Skeletal muscle cell (primary cell): ENCODE measurements around the gene USP3.

Source experiments
- DNase-seq: peaks from one replicate; pipeline ENCODE4 v3.0.0-alpha.2; 2010; ENCODE audit warnings: low read depth
- H3K4me3 ChIP-seq: 2 replicates; pipeline ENCODE4 v1.5.1; 2011; ENCODE audit warnings: low read depth, mild to moderate bottlenecking, control low read depth, low read length, moderate library complexity

Gene USP3, protein sequence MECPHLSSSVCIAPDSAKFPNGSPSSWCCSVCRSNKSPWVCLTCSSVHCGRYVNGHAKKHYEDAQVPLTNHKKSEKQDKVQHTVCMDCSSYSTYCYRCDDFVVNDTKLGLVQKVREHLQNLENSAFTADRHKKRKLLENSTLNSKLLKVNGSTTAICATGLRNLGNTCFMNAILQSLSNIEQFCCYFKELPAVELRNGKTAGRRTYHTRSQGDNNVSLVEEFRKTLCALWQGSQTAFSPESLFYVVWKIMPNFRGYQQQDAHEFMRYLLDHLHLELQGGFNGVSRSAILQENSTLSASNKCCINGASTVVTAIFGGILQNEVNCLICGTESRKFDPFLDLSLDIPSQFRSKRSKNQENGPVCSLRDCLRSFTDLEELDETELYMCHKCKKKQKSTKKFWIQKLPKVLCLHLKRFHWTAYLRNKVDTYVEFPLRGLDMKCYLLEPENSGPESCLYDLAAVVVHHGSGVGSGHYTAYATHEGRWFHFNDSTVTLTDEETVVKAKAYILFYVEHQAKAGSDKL

DNA sequence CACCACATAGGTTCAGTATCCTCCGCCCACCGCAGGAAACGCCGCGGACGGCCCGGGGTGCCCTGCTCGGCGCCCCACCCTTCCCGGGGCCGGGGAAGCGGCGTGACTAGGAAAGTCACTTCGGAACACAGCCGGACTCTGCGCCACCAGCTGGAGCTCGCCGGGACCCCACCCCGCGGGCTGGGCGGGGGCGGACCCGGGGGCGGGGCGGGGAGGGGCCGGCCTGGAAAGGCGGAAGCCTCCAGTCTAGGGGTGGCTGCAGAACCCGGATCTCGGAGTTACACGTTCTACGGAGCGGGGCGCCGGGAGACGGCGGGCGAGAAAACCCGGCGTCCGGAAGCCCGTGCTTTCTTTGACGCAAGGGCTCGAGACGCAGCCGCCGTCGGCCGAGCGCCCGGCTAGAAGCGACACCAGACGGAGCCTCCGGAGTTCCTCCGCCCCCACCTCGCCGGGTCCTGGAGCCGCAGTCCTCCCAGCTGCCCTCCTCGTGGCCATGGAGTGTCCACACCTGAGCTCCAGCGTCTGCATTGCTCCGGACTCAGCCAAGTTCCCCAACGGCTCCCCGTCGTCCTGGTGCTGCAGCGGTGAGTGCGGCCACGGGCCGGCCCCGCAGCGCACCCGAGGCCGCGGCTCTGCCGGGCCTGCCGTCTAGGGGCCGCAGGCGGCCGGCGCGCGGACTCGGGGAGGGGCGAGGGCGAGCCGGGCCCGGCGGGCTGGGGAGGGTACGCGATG, at the start of gene USP3:
Gene USP3 (plus strand): TSS at position 347 of the 732 bp plus-strand sequence. CDS start 147 bp downstream, at position 494.
- peak within 1 kb of the TSS; percentile 76 for H3K4me3 ChIP-seq
- DNase-seq: peak; percentile 83

DNA sequence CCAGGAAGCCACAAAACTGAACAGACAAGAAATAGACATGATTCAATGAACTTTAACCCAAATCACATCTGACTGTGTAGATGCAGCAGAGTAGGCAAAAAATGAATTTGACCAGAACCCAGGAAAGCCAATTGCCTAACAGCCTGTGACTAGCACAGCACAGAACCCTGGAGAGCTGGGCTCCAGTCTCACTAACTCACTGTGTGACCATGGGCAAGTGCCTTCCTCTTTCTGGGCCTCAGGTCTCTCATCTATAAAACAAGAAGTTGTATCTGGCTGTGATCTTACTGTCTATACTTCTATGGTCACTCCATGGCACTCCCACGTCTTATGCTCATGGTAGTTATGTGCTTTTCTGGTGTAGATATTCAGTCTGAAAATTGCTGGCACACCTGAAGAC, 48.1 kb upstream of the USP3 start:
- H3K4me3 ChIP-seq: no peak overlapping the region
- DNase-seq: no peak

DNA sequence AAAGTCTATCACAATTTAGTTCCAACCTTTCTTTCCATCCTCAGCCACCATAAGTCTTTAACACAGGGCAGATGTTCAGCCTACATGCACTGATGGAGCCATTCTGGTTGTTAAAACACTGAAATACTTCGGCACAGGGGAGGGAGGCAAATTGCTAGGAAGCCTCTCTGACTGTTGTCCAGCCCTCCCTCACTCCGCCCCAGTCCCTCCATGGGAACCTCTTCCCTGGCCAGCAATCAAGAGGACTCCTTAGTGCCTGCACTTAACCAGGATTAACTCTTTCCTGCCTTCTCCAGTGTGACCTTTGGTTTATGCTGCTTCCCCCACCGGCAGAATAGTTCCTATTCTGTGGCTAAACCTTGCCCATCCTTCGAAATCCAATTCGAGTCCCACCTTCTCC, 47.0 kb upstream of the USP3 start:
- H3K4me3 ChIP-seq: no peak overlapping the region
- DNase-seq: no peak

DNA sequence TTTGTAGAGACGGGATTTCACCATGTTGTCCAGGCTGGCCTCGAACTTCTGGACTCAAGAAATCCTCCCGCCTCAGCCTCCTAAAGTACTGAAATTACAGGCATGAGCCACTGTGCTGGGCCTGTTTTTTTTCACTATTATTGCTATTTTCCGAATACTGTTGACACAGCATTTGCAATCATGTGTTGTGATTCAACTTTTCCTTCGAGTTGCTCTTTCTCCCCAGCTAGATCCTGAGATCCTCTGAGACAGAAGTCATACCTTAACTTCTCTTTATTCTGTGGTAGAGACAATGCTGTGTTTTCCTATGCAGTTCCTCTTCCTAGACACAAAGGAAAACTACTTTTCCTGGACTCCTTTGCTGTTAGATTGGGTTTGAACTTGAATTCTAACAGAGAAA, 46.4 kb upstream of the USP3 start:
- no peak overlapping the region for H3K4me3 ChIP-seq
- no peak for DNase-seq

DNA sequence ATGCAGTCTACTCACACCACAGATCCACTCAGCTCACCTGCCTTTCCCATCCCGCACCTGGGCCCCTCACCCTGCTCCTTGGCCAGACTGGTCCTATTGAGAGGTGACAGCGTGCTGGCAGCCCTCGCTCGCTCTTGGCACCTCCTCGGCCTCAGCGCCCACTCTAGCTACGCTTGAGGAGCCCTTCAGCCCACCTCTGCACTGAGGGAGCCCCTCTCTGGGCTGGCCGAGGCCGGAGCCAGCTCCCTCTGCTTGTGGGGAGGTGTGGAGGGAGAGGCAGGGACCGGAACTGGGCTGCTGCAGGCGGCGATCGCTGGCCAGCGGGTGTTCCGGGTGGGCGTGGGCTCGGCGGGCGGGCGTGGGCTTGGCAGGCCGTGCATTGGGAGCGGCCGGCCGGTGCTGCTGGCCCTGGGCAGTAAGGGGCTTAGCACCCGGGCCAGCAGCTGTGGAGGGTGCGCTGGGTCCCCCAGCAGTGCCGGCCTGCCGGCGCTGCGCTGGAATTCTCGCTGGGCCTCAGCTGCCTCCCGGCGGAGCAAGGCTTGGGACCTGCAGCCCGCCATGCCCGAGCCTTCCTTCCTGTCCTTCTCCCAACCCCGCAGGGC, 45.5 kb upstream of the USP3 start:
- no peak for DNase-seq
- no peak overlapping the region for H3K4me3 ChIP-seq

DNA sequence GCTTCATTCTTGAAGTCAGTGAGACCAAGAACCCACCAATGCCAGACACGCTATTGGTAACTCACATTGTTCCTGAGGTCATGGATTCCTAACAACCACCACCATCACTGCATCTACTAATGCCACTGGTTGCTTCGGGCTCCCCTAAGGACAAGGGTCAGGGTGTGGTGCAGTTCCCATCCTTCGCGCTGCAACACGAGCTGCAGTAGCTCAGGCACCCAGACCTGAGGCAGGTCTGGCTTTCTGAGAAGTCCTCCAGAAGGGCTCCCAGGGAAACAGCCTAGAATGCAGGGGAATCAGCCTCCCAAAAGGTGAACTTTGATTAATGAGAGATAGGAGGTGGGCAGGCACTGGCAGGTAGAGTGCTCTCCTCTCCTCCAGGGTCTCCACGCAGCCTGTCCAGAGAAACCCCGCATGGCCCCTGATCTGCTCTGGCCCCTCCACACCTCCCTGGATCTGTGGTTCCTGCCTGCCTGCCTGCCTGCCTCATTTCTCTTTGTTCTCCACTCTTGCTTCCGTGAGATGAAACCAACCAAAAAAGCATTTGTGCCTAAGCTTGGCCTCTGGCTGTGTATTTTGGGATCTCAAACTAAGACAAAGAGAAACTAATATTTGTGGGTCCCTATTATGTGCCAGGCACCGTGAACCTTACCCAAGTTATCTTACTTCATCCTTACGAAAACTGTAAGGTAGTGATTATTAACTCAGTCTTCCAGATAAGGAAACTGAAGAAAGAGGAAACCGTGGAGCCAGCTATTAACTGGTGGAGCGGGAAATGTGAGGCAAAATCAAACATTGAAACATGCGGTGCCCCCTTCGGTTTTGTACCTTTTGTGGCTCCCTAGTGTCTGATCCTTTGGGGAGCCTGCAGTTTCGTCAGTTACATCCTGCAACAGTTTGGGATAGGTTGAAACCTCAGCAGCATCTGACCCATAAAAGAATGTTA, 43.9 kb upstream of the USP3 start:
- DNase-seq: no peak
- no peak overlapping the region for H3K4me3 ChIP-seq

DNA sequence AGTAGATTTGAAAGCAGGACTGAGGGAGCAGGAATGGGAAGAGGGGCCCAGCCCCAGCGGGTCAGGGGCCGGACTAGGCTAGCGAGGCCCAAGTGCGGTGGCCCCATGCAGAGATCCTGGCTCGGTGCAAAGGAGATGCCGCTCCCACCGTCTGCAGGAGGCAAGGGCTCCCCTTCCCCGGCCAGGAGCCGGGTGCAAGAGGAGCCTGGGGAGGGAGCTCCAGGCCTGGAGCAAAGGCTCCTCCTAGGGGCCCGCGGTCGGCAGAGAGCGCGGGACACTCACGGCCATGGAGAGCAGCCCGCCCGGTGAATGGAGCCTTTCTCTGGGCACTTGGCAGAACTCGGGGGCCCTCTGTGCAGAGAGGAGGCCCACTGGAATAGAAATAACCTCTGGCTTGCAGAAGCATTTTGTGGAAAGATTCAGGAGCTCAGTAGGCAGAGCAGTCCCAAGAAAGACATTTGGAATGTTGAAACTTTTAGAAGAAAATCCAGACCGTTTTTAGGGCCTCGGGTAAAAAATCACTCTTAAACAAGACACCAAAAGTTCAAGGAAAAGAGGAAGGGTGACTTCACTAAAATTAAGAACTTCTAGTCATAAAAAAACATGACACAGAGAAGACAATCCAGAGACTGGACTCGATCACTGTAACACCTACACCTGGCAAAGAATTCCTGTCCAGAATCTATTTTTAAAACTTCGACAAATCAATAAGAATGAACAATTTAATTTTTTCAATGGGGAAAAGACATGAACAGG, 43.0 kb upstream of the USP3 start:
- DNase-seq: no peak
- H3K4me3 ChIP-seq: no peak overlapping the region

DNA sequence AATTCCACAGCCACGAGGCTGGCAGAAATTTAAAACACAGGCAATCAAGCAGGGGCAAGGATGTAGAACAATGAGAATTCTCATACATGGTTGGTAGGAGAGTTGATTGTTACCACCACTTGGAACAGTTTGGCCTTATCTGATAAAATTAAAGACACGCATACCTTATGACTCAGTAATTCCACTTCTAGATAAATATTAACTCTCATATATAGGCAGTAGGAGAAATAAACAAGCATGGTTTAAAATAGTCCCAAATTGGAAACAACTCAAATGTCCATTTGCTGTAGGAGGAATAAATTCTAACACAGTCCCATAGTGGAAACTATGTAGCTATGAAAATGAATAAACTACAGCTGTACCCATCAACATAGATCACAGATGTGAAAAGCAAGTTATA, 42.3 kb upstream of the USP3 start:
- no peak for DNase-seq
- H3K4me3 ChIP-seq: no peak overlapping the region

DNA sequence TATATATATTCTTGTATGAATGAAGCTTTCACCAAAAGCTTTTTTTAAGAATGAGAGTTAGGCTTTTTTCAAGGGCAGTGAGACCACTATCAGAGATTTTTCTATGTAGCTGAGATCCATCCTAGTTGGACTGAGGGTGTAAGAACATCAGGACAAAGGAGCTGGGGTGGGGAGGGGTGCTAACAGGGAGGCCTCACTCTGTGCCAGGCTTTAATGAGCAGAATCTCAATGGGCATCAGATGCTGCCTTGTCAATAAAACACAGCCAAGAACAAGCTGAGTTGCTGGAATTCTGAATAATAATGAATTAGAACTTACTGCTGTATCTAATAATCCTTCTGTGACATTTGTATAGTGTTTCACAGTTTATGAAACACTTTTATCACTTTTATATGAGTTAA, 41.4 kb upstream of the USP3 start:
- no peak overlapping the region for H3K4me3 ChIP-seq
- DNase-seq: no peak

DNA sequence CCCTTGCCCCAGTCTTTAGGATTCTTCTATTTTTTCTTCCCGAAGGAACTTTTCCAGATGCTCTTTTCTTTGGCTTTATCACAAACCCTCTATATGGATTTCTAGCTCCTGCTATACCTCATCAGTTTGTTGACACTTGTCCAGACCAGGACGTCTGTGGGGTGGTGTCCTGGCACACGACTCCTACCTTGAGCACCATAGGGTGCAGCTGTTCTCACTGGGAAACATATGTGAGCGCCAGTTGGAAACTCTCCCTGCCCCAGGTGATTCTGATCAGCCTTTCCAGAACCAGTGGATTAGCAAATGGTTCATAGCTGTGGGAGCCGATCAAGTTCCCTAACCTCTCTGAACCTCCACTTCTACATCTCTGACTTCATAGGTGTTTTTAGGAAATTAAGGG, 40.6 kb upstream of the USP3 start:
- DNase-seq: no peak
- no peak overlapping the region for H3K4me3 ChIP-seq

DNA sequence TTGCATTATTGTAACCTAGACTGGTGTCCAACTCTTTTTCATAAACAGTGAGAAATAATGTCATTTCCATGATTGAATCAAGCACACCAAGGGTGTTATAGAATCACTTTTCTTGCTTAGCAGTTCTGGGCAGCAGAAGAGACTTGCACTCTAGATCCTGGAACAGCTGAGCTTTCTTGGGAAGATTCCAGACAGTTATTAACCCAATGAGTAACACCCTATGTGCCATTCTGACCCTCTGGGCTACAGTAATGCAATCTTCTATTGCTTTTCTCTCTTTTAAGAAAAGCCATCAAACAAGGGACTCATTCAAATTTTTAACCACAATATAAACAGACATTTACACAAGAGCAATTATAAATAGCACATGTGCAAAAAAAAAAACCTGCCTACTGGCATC, 39.3 kb upstream of the USP3 start:
- no peak for DNase-seq
- no peak overlapping the region for H3K4me3 ChIP-seq

DNA sequence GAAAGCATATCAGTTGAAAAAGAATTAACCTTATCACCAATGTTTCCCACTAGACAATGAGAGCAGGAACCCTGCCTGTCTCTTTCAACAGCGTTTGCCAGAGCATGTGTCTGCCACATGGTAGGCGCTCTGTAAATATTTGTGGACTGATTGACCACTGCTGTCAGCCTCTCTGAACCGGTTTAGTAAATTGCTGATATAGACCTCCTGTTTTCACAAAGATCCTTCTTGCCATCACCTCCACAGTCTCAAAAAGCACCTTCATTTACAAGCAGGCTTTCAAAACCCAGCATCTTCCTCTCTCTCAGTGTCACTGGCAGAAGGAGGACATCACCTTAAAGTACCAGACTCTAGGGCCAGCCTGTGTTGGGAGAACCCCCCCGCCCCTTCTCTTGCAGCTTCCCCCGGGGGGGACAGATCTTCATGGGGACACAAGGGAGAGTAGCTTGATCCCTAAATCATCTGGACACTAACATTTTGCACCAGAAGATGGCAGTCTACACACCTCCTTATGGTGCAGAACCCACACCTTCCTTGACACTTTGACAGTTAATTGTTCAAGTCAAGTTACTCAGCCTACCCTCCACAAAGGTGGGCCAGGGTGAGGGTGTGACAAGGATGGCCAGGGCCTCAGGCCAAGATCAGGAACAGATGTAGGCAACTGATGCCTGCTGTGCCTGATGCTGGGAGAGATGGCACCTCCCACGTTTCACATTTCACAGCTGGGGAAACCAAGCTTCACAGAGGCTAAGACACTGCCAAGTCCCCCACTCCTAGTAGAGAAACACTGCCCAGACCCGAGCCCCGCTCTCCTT, 37.8 kb upstream of the USP3 start:
- H3K4me3 ChIP-seq: no peak overlapping the region
- DNase-seq: no peak

DNA sequence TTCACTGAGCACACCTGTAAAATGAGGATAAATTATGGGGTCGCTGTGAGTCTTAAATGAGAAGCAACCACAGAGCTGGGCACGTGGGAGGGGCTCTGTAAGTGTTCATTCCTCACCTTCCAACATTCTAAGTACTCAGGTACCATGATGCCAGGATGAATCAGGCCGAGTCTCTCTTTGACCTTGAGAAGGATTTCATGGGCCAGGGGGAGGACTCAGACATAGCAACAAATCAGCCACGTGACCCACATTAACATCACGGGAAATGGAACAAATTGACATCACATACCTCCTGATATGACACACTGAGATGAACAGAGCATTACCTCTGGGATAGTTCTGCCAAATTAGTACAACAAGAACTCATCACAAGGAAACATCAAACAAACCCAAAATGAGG, 35.2 kb upstream of the USP3 start:
- no peak overlapping the region for H3K4me3 ChIP-seq
- DNase-seq: no peak

DNA sequence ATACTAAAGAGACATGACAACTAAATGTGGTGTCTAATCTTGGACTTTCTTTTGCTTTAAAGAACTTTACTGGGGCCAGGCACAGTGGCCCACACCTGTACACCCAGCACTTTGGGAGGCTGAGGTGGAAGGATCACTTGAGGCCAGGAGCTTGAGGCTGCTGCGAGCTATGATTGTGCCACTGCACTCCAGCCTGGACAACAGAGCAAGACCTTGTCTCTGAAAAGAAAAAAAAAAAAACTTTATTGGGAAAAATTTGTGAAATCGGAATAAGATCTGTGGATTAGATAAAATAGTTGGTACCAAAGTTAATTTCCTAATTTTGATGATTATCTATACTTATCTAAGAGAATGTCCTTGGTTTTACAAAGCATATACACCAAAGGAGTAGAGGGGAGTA, 34.4 kb upstream of the USP3 start:
- H3K4me3 ChIP-seq: no peak overlapping the region
- DNase-seq: no peak

DNA sequence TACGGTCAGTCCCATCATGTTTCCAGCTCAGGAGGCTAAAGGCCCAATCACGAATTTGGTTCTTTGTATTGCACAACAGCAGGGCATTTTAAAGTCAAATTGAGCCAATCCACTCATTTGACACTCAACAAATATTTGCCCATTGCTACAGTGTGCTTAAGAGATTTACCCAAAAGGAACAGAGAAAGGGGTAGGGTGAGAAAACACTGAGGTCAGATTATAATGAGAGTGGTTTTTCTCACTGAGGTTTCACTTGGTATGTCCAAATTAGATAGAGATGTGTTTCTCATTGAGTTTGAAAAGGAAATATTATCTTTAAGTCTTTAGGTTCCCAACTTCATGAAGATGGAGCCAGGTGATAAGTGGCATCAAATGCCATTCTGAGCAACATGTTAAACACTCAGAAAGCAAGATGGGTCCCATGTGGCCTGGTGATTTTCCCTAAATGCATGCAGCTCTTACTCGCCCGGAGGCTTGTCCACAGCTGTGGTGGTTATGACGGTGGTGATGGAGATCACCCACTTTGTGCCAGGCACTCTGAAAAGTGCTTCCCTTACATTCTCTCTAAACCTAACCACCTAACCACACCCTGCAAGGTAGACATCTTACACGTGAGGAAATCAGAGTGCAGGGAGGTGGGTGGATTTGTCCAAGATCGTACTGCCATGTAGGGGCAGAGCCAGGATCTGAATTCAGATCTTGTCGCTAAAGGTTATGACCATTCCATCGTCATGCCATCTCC, 31.2 kb upstream of the USP3 start:
- DNase-seq: no peak
- H3K4me3 ChIP-seq: no peak overlapping the region

DNA sequence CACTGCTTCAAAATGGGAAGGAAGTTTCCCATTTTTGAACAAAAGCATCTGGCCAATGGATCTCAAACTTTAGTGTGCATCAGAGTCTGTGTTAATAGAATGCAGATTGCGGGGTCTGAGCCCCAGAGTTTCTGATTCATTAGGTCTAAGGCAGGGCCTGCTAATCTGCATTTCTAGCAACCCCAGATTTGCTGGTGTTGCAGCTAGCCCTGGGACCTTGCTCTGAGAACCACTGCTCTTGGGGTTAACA, 30.7 kb upstream of the USP3 start:
- H3K4me3 ChIP-seq: no peak overlapping the region

DNA sequence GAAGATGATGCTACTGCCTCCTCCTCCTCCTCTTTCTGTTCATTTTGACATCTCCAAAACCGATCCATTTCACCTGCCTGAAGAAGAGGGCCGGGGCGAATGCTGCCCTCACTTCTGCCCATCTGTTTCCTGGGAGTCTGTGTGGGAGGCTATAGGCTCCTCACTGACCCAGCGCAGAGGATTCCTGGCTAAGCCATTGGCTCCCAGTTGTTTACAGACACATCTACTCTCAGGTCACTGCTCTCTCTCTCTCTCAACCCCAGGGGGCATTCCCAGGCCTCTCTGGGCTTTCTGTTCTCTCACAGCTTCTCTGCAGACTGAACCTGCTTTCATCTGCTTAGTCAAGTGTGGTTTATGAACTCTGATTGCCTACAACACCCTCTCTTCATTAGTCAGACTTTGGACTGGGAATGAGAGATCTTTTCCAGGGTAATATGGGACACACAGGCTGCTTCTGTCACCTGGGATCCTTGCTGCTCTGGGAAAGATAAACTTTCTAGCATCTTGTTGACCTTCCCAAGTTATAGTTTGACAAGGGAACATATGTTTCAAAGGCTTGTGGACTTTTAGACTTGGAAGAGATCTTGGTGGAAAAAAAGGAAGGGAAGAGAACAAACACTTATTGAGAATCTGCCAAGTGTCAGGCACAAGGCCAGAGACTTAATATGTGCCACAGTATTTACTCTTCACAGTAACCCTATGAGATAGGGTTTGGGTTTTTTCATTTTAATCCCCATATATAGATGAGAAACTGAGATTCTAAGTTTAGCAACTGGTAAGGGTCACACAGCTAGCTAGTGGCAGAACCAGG, 30.2 kb upstream of the USP3 start:
- DNase-seq: no peak

More for the DNA sequence above, 30.7 kb upstream of the USP3 start:
- DNase-seq: no peak

More for the DNA sequence above, 30.2 kb upstream of the USP3 start:
- H3K4me3 ChIP-seq: no peak overlapping the region
